Bronchial epithelial cell (primary cell): ENCODE measurements around the gene COL4A1. TPM values are rescaled to one million over a fixed set of nuclear protein-coding genes. Genes with fewer than 3 reads are reported as not detected.

Experiments
- DNase-seq: peaks from one replicate; pipeline ENCODE4 v3.0.0-alpha.2; 2010; ENCODE audit warnings: low read depth
- FAIRE-seq: peaks from 2 replicates; lab custom pipeline; 2011; peaks lifted over from hg19 to GRCh38; lab: Jason Lieb, UNC
- H3K27me3 ChIP-seq: 2 replicates; pipeline ENCODE4 v1.5.1; 2011; ENCODE audit warnings: low read length; ENCODE audit not compliant: control insufficient read depth, insufficient read depth
- H3K36me3 ChIP-seq: 2 replicates; pipeline ENCODE4 v1.5.1; 2011; ENCODE audit warnings: low read length; ENCODE audit not compliant: control insufficient read depth, insufficient read depth
- H3K4me3 ChIP-seq: 2 replicates; pipeline ENCODE4 v1.5.1; 2011; ENCODE audit warnings: mild to moderate bottlenecking, low read depth, low read length, control low read depth
- CTCF ChIP-seq: IDR thresholded peaks from 2 replicates; pipeline ENCODE4 v1.5.1; 2011; ENCODE audit warnings: mild to moderate bottlenecking, moderate library complexity, low read length, control low read depth, inconsistent platforms; ENCODE audit not compliant: insufficient read depth, severe bottlenecking
- total RNA-seq: library from RNA; depleted of rRNA; stranded (reverse); fragments of >200 nt; gene quantifications from 2 replicates; pipeline ENCODE4 v1.2.1, GENCODE V29; 2014

COL4A1 gene
- total RNA-seq, 1 donor from 2014 or later, result 7.4 TPM

GRCh38 chr13:110348309-110349105, 41.5 kb upstream of the COL4A1 start:
- Histone ChIP-seq H3K36me3 (no peaks in the 10 kb centered on the region), H3K27me3 (no peaks in the 10 kb centered on the region), H3K4me3 (no peak overlapping the region)
- no peak for FAIRE-seq
- no peak for TF ChIP-seq CTCF
- no peak for DNase-seq

GRCh38 chr13:110347535-110348308, 40.8 kb upstream of the COL4A1 start:
- no peaks in the 10 kb centered on the region for H3K36me3 ChIP-seq
- peak; percentile 90 for FAIRE-seq
- TF ChIP-seq CTCF, result no peak
- no peak overlapping the region for H3K4me3 ChIP-seq
- no peaks in the 10 kb centered on the region for H3K27me3 ChIP-seq
- DNase-seq, result peak; percentile 100

- Histone ChIP-seq H3K4me3 (no peak overlapping the region), H3K36me3 (no peaks in the 10 kb centered on the region), H3K27me3 (no peaks in the 10 kb centered on the region)
- no peak for TF ChIP-seq CTCF
- FAIRE-seq (peak; percentile 72), DNase-seq (no peak)
These were observed 40.1 kb upstream of the COL4A1 start for GRCh38 chr13:110347088-110347487.

- no peaks in the 10 kb centered on the region for H3K36me3 ChIP-seq
- no peaks in the 10 kb centered on the region for H3K27me3 ChIP-seq
- no peak for FAIRE-seq
- peak; percentile 96 for DNase-seq
- TF ChIP-seq CTCF, result no peak
- no peak overlapping the region for H3K4me3 ChIP-seq
These were observed 39.7 kb upstream of the COL4A1 start for GRCh38 chr13:110346661-110347067.

- FAIRE-seq (no peak), DNase-seq (no peak)
- TF ChIP-seq CTCF, result no peak
- Histone ChIP-seq H3K36me3 (no peaks in the 10 kb centered on the region), H3K27me3 (no peaks in the 10 kb centered on the region), H3K4me3 (no peak overlapping the region)
These were observed 38.7 kb upstream of the COL4A1 start for GRCh38 chr13:110345701-110346100.
